Measurements from ENCODE around the gene RDH5. TPM values are rescaled to one million over a fixed set of nuclear protein-coding genes. Genes with fewer than 3 reads are reported as not detected.
A peak's percentile ranks its signal among the peaks of the same experiment; 100 is the strongest.

RDH5 gene
- total RNA-seq, 1 experiment from 2014 or later: 5.8 TPM

DNA sequence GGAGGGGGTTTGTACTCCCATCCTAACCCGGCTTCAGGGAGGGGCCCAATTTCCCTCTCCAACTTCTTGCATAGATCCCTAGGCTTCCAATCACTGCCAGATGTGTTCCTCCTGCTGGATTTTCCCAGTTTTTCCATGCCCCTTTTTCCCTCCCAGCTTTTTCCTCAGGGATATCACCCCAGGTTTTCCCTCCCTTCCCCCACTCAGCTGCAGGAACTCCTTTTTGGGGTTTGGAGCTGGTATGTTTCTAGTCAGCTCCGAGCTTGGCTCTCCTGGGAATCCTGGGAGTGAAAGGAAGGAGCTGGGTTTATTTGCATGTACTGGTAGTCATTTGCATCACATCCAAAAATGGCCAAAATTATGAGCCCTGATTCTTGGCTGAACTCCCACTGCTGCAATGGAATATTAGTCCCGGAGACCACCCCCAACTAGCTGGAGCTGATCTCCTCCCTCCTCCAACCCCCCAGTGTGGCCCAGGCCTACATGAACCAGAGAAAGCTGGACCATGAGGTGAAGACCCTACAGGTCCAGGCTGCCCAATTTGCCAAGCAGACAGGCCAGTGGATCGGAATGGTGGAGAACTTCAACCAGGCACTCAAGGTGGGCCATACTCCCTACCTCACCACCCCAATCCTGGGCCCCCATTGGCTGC lies 1.4 kb upstream of the RDH5 start:
- ChIA-PET CTCF (interaction anchor here (1.1 to 10.8 kb wide), 9 partner anchors 11 to 111 kb away, joined by 3 to 160 read pairs (median 16); partner anchors contain the start of genes CD63 and ITGA7), POLR2A (interaction anchor here (1.5 to 3.4 kb wide), 2 partner anchors 11 kb away, joined by 6 to 21 read pairs; partner anchors contain the start of genes CD63 and ITGA7)
- Mint-ChIP-seq H3K9me3 (no peaks in the 10 kb centered on the region), H3K4me1 (peaks cover 37% of the 10 kb centered on the region), H3K27me3 (ENCODE audit: low read depth) (0 out of 2 replicates have a peak, but pooled peaks cover 3% of the 10 kb centered on the region), H3K4me3 (peak overlapping the region; percentile 85), H3K36me3 (peaks cover 4% of the 10 kb centered on the region; the same call in 1 of the 2 replicates), H3K27ac (peak overlapping the region; percentile 3; the same call in 1 of the 2 replicates)
- no peak for DNase-seq (ENCODE audit: low spot score)
- TF ChIP-seq CBFB (CRISPR knock-in tag; IDR thresholded peaks at IDR 0.05; ENCODE audit: low read depth) (no peak), NFE2L1 (CRISPR knock-in tag; IDR thresholded peaks at IDR 0.05) (no peak), IRF2 (CRISPR knock-in tag; IDR thresholded peaks at IDR 0.05; ENCODE audit: borderline replicate concordance, low read depth) (no peak), KAT7 (CRISPR knock-in tag; IDR thresholded peaks at IDR 0.05; ENCODE audit: borderline replicate concordance) (no peak), CREB1 (CRISPR knock-in tag; IDR thresholded peaks at IDR 0.05) (no peak), JAZF1 (CRISPR knock-in tag; IDR thresholded peaks at IDR 0.05) (no peak), ZNF138 (CRISPR knock-in tag; conservative IDR thresholded peaks at IDR 0.05) (no peak)
- TF ChIP-seq, protein P1, sequence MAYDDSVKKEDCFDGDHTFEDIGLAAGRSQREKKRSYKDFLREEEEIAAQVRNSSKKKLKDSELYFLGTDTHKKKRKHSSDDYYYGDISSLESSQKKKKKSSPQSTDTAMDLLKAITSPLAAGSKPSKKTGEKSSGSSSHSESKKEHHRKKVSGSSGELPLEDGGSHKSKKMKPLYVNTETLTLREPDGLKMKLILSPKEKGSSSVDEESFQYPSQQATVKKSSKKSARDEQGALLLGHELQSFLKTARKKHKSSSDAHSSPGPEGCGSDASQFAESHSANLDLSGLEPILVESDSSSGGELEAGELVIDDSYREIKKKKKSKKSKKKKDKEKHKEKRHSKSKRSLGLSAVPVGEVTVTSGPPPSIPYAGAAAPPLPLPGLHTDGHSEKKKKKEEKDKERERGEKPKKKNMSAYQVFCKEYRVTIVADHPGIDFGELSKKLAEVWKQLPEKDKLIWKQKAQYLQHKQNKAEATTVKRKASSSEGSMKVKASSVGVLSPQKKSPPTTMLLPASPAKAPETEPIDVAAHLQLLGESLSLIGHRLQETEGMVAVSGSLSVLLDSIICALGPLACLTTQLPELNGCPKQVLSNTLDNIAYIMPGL (CRISPR knock-in tag; IDR thresholded peaks at IDR 0.05): no peak
- ATAC-seq: no peak

DNA sequence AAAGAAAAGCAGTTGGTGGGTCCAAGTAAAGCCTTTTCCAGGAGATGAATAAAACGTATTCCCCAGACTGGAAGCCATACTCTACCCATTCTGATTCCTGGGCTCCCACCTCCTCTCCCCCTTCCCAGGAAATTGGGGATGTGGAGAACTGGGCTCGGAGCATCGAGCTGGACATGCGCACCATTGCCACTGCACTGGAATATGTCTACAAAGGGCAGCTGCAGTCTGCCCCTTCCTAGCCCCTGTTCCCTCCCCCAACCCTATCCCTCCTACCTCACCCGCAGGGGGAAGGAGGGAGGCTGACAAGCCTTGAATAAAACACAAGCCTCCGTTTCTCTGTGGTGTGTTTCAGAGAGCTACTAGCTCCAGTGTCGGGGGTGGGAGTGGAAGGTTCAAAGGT lies 822 bp upstream of the RDH5 start:
- ChIA-PET CTCF (interaction anchor here (0.6 to 10.8 kb wide), 9 partner anchors 9 to 73 kb away, joined by 3 to 160 read pairs (median 6); partner anchors contain the start of genes CD63 and ITGA7), POLR2A (no interaction called here)
- TF ChIP-seq, protein P2, sequence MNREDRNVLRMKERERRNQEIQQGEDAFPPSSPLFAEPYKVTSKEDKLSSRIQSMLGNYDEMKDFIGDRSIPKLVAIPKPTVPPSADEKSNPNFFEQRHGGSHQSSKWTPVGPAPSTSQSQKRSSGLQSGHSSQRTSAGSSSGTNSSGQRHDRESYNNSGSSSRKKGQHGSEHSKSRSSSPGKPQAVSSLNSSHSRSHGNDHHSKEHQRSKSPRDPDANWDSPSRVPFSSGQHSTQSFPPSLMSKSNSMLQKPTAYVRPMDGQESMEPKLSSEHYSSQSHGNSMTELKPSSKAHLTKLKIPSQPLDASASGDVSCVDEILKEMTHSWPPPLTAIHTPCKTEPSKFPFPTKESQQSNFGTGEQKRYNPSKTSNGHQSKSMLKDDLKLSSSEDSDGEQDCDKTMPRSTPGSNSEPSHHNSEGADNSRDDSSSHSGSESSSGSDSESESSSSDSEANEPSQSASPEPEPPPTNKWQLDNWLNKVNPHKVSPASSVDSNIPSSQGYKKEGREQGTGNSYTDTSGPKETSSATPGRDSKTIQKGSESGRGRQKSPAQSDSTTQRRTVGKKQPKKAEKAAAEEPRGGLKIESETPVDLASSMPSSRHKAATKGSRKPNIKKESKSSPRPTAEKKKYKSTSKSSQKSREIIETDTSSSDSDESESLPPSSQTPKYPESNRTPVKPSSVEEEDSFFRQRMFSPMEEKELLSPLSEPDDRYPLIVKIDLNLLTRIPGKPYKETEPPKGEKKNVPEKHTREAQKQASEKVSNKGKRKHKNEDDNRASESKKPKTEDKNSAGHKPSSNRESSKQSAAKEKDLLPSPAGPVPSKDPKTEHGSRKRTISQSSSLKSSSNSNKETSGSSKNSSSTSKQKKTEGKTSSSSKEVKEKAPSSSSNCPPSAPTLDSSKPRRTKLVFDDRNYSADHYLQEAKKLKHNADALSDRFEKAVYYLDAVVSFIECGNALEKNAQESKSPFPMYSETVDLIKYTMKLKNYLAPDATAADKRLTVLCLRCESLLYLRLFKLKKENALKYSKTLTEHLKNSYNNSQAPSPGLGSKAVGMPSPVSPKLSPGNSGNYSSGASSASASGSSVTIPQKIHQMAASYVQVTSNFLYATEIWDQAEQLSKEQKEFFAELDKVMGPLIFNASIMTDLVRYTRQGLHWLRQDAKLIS (CRISPR knock-in tag; IDR thresholded peaks at IDR 0.05; ENCODE audit: borderline replicate concordance): no peak
- no peak for TF ChIP-seq NR2C2 (CRISPR knock-in tag; IDR thresholded peaks at IDR 0.05)
- TF ChIP-seq, protein P3, sequence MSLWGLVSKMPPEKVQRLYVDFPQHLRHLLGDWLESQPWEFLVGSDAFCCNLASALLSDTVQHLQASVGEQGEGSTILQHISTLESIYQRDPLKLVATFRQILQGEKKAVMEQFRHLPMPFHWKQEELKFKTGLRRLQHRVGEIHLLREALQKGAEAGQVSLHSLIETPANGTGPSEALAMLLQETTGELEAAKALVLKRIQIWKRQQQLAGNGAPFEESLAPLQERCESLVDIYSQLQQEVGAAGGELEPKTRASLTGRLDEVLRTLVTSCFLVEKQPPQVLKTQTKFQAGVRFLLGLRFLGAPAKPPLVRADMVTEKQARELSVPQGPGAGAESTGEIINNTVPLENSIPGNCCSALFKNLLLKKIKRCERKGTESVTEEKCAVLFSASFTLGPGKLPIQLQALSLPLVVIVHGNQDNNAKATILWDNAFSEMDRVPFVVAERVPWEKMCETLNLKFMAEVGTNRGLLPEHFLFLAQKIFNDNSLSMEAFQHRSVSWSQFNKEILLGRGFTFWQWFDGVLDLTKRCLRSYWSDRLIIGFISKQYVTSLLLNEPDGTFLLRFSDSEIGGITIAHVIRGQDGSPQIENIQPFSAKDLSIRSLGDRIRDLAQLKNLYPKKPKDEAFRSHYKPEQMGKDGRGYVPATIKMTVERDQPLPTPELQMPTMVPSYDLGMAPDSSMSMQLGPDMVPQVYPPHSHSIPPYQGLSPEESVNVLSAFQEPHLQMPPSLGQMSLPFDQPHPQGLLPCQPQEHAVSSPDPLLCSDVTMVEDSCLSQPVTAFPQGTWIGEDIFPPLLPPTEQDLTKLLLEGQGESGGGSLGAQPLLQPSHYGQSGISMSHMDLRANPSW (CRISPR knock-in tag; conservative IDR thresholded peaks at IDR 0.05; ENCODE audit: low read depth): no peak
- TF ChIP-seq GTF2I (CRISPR knock-in tag; conservative IDR thresholded peaks at IDR 0.05): no peak
- no peak for TF ChIP-seq SMAD4 (CRISPR knock-in tag; IDR thresholded peaks at IDR 0.05)
- TF ChIP-seq ETV6 (CRISPR knock-in tag; IDR thresholded peaks at IDR 0.05): no peak
- no peak for TF ChIP-seq OVOL2 (CRISPR knock-in tag; IDR thresholded peaks at IDR 0.05; ENCODE audit: borderline replicate concordance)
- no peak for TF ChIP-seq RELA (CRISPR knock-in tag; IDR thresholded peaks at IDR 0.05; ENCODE audit: borderline replicate concordance)
- TF ChIP-seq, protein P4, sequence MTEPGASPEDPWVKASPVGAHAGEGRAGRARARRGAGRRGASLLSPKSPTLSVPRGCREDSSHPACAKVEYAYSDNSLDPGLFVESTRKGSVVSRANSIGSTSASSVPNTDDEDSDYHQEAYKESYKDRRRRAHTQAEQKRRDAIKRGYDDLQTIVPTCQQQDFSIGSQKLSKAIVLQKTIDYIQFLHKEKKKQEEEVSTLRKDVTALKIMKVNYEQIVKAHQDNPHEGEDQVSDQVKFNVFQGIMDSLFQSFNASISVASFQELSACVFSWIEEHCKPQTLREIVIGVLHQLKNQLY (CRISPR knock-in tag; IDR thresholded peaks at IDR 0.05): no peak
- no peak for TF ChIP-seq ZNF138 (CRISPR knock-in tag; conservative IDR thresholded peaks at IDR 0.05)
- no peak for TF ChIP-seq ZNF671 (CRISPR knock-in tag; IDR thresholded peaks at IDR 0.05)
- Mint-ChIP-seq H3K36me3 (peaks cover 6% of the 10 kb centered on the region; the same call in 1 of the 2 replicates), H3K27me3 (ENCODE audit: low read depth) (0 out of 2 replicates have a peak, but pooled peaks cover 3% of the 10 kb centered on the region), H3K9me3 (no peaks in the 10 kb centered on the region), H3K27ac (no peak overlapping the region), H3K4me3 (no peak overlapping the region), H3K4me1 (peaks cover 37% of the 10 kb centered on the region)
- no peak for ATAC-seq
- DNase-seq (ENCODE audit: low spot score): no peak

Measured in WTC11 (cell line).